KOPT-K1 (cell line): Measurements from ENCODE around the gene NISCH.
A peak's percentile ranks its signal among the peaks of the same experiment; 100 is the strongest.

Experiments used
- H3K27ac ChIP-seq: fragments of 200-600 bp; sonication (generic); 2 replicates; pipeline ENCODE4 v1.5.1; 2016; ENCODE audit warnings: antibody characterized with exemption, mild to moderate bottlenecking, low read depth, low read length; ENCODE audit not compliant: poor library complexity, severe bottlenecking
- H3K36me3 ChIP-seq: fragments of 200-600 bp; sonication (generic); 2 replicates; pipeline ENCODE4 v1.5.1; 2017; ENCODE audit warnings: antibody characterized with exemption, mild to moderate bottlenecking, low read length, moderate library complexity; ENCODE audit not compliant: insufficient read depth
- H3K9me3 ChIP-seq: fragments of 200-600 bp; sonication (generic); 2 replicates; pipeline ENCODE4 v1.5.1; 2017; ENCODE audit warnings: antibody characterized with exemption, low read length, mild to moderate bottlenecking; ENCODE audit not compliant: insufficient read depth, poor library complexity, severe bottlenecking

NISCH gene

DNA sequence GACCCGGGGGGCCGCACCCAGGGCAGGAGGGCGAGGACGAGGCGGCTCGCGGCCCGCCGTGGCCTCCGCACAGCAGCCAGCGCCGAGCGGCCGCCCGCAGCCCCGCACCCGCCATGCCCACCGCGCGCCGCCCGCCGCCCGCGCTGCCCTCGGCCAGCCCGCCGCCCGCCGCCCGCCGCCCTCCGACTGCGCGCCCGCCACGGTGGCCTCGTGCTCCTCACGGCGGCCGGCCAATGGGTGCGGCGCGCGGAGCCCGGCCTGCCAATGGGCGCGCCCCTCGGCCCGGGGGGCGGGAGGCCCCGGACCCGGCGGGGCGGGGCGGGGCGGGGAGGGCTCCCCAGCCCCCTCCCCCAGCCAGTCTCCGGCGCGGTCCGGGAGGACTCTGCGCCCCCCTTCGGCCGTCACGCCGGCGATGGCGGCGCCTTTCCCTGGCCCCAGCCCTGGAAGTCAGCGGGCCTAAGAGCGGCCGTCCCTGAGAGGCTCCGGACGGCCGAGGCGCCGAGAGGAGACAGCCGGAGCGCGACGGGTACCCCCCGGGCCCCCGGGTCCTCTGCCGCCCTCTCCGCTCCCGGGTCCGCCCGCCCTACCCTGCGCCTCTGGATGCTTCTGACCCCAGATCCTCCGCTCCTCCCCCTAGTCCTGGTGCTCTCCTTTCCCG lies 78.3 kb downstream of the NISCH start, which contains the start of gene NT5DC2:
Gene NT5DC2 (minus strand): TSS at position 235 of the 658 bp plus-strand sequence. CDS start 120 bp downstream, at position 115.
- H3K27ac ChIP-seq: peak within 1 kb of the TSS; percentile 66
- no peaks in the 10 kb centered on the region for H3K9me3 ChIP-seq
- peaks cover 15% of the 10 kb centered on the region; the same call in 1 of the 2 replicates for H3K36me3 ChIP-seq

DNA sequence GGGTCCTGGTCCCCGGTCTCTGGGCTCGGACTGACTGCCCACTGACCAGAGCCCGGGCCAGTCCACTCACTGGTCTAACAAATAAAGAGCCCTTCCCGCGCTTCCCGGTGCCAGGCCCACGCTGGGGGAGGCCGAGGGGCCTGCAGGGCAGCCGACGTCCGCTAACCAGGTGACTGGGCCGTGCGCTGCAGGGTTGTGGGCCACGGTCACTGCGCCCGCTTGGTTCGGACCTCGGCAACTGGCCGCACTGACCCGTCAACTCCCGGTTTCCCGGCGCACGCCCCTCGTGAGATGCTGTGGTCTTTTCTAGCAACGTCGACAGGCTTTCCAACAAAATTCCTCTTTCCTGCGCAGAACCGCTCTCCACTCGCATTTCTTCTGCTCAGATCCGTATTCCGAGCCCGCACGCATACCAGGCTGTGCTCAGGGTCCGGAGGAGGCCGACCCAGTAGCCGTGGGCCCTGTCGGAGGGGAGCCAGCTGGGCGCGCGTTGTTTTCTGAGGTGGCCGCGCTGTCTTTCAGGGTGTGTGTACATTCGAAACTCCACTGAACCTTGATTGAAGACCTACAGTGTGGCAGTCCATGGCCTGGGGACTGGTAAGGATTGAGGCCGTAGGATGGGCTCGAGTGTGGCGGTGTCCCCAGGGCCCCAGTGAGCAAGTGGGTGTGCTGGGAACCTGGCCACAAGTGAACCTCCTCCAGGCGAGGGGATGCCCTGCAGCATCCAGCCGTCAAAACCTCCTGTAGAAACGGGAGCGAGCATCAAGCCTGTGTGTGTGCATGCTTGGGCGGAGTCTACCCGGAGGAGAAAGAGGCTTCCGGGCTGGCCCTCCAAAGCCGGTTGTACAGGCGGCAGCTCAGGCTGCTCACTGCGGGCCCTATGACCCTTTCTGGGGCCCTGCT lies 79.1 kb downstream of the NISCH start:
- Histone ChIP-seq H3K27ac (no peak overlapping the region), H3K9me3 (no peaks in the 10 kb centered on the region), H3K36me3 (peaks cover 14% of the 10 kb centered on the region; the same call in 1 of the 2 replicates)

DNA sequence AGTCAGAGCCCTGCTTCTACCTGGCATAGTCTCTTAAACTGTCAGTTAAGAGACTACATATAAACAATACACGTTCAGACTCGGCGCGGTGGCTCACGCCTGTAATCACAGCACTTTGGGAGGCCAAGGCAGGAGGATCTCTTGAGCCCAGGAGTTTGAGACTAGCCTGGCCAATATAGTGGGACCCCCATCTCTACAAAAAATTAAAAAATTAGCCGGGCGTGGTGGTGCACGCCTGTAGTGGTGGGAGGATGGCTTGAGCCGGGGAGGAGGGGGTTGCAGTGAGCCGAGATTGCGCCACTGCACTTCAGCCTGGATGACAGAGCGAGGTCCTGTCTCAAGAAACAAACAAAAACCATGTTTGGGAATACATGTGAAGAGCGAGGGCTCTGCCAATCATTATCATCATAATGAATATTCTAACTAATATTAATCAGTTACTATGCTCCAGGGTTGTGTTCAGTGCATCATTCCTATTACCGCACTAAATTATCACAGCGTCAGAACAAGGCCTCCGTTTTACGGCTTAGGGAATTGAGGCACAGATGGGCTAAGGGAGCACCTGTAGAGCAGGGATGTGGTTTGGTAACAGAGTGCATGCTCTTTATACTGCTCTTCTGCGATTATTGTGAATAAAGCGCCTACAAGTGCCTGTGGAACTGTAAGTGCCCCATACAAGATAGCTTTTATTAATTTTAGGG lies 80.2 kb downstream of the NISCH start:
- Histone ChIP-seq H3K9me3 (no peaks in the 10 kb centered on the region), H3K27ac (peak overlapping the region; percentile 40)

DNA sequence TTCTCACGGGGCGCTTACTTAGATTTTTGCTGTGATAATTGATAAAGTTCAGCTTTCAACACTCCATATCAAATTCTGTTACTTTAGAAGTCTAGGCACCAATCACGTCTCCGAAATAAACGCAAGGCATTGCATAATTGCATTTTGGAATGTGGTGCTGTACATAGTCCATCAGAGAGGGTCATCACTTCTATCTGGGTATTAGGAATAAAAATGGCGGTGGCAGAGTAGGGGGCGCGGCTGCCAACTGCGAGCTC lies 80.6 kb downstream of the NISCH start:
- peak overlapping the region; percentile 40 for H3K27ac ChIP-seq
- H3K36me3 ChIP-seq: peaks cover 21% of the 10 kb centered on the region
- no peaks in the 10 kb centered on the region for H3K9me3 ChIP-seq

More for the DNA sequence above, 80.2 kb downstream of the NISCH start:
- H3K36me3 ChIP-seq: peaks cover 17% of the 10 kb centered on the region

DNA sequence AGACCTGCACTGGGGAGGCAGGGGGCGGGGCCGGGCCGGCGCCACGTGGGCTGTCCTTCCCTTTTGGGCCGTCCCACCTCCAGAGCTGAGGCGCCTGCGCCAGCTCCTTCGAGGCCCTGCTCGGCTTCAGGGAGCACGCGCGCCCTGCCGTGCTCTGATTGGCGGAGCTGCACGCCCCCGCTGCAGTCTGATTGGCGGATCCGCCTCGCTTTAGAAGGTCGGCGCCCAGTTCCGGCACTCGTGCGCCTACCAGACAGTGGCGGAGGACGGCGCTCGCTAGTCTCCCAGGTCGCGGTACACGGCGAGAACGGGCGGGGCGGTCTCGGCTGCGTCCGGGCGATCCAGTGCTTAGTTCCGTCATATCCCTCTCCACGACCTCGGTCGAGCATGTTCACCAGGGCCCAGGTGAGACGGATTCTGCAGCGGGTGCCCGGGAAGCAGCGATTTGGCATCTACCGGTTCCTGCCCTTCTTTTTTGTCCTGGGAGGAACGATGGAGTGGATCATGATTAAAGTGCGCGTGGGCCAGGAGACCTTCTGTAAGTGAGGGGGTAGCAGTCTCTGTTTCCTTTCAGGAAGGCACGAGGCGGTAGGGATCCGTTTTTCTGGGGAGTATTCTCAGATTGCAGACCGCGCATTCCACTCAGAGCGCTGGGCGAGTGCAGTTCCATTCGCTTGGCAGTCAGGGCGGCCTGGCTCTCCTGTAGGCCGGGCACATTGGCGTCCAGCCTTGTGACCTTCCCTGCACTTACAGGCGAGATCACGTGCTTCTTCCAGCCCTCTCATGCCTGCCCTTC lies 81.2 kb downstream of the NISCH start, which contains the start of gene UQCC5:
Gene UQCC5 (plus strand): TSS at position 237 of the 796 bp plus-strand sequence. CDS start 151 bp downstream, at position 388.
- peaks cover 27% of the 10 kb centered on the region for H3K36me3 ChIP-seq
- peak within 1 kb of the TSS; percentile 78 for H3K27ac ChIP-seq
- H3K9me3 ChIP-seq: no peaks in the 10 kb centered on the region

DNA sequence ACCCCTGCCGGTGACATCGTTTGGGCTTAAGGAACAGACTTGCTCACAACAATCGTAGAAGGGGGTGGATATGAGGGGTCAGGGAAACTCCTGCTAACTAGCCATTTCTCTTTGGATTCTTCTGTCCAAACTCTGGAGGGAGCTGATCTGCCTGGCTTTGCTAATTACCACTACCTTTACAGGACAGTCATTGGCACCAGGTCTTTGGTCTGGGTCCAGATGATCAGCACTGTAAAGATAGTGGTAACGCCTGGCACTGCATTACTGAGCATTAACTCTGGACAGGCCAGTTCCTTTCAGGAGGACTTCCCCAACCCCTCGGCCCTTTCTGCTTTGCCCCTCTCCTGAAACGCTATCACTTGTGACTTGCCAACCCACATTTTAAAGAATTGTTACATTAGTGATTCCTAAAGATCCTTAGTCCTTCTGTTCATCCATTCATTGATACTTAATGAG lies 81.8 kb downstream of the NISCH start:
- peak overlapping the region; percentile 78 for H3K27ac ChIP-seq
- peaks cover 33% of the 10 kb centered on the region for H3K36me3 ChIP-seq
- H3K9me3 ChIP-seq: no peaks in the 10 kb centered on the region

DNA sequence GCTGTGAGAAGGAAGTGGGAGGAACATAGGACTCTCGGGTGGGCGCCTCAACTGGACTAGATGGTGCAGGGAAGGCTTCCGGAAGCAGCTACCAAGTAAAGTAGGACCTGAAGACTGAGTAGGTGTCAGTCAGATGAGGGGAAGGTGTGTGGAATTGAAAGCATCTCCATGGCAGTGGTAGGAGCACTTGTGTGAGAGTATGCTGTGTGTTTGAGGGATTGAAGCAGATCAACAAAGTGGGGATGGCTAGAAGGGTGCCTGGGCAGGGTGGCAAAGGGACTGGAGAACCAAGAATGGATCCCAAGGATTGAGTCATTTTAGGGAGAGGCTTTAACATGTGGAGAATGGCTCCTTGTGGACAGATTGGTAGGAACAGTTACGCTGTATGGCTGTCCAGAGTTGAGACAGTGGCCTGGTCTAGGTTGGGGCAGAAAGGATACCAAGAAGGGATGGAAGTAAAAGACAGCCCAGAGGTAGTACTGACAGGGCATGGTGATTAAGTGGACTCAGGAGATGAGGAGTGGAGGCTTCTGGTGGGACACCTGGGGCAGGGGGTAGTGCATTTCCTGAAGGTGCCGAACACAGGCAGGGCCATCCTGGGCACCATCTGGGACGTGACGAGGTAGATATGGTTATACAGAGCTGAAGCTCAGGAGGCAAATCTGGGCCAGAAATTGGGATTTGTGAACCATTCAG lies 82.5 kb downstream of the NISCH start:
- Histone ChIP-seq H3K9me3 (no peaks in the 10 kb centered on the region), H3K36me3 (peaks cover 36% of the 10 kb centered on the region), H3K27ac (peak overlapping the region; percentile 78)

DNA sequence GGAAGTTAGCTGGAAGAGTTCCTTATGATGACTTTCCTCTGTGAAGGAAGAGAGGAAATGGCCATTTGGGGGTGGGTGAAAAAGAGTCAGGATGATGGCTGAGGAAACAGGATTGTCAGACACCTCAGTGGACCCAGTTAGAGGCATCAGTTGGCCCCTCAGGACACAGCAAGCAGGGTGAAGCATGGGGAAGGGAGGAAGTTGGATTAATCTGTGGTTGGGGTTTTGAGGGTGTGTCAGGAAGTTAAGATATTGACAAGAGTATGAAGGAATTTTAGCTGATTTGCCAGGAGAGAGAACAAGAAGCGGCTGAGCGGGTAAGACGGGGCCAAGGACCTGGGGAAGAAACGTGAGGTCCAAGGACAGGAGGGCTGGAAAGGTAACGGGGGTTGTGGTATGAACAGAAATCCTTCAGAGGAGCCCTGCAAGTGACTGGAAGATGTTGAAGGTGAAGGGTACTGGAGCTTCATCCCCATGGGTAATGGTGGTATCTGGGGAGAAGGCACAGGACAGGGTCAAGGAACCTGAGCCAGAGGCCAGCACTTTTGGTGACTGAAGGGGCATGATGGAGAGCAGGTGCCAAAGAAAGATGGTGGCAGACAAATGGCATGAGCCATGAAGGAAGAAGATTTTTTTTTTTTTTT lies 83.7 kb downstream of the NISCH start:
- no peaks in the 10 kb centered on the region for H3K9me3 ChIP-seq
- H3K36me3 ChIP-seq: peaks cover 44% of the 10 kb centered on the region
- peak overlapping the region; percentile 16 for H3K27ac ChIP-seq

DNA sequence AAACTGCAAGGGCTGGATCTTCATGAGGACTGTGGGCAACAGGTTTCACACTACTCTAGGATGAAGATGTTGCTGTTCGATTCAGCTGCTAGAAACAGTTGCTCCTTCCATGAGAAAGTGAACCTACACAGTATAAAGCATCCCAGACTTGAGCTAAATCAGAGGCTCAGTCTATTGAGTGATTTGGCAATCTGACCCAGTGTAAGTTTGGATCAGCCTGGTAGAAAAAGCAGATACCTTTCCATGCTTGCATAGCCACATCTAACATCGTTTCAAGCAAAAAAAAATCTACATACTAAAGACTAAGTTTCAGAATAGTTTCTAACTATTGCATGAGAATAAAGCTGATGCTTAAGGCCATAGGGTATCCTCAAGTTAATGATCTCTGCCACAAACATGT lies 85.6 kb downstream of the NISCH start:
- peaks cover 63% of the 10 kb centered on the region for H3K36me3 ChIP-seq
- no peaks in the 10 kb centered on the region for H3K9me3 ChIP-seq

More for the DNA sequence above, 85.6 kb downstream of the NISCH start:
- H3K27ac ChIP-seq: no peak overlapping the region
